ENCODE data around the gene MTA1.

The MTA1 gene

GRCh38 chr14:105449276-105450122 lies 29.9 kb downstream of the MTA1 start:
- POLR2A ChIA-PET: no interaction called here
- Histone ChIP-seq H3K9me3 (ENCODE audit: control extremely low read depth in 1 of 5, control insufficient read depth in 4 of 5, insufficient read depth in 2 of 5, low read depth in 1 of 5, low read length in 4 of 5) (no peaks in the 10 kb centered on the region), H3K27ac (ENCODE audit: insufficient read depth in 1 of 2, low read depth in 1 of 2, low read length in 2 of 2, poor library complexity in 1 of 2, severe bottlenecking in 2 of 2) (no peak overlapping the region), H3K4me1 (ENCODE audit: control extremely low read depth in 1 of 4, control insufficient read depth in 4 of 4, insufficient read depth in 4 of 4, low read length in 3 of 4) (no peaks in the 10 kb centered on the region), H3K27me3 (replicated peaks in 2 of 5; ENCODE audit: control insufficient read depth in 4 of 5, insufficient read depth in 5 of 5, low read length in 4 of 5) (no peaks in the 10 kb centered on the region), H3K36me3 (ENCODE audit: control insufficient read depth in 4 of 4, insufficient read depth in 4 of 4, low read length in 3 of 4) (peaks cover 3 to 75% (median 46%) of the 10 kb centered on the region in 4 experiments), H3K4me3 (ENCODE audit: control insufficient read depth in 1 of 7, extremely low read depth in 1 of 7, insufficient read depth in 4 of 7, low read depth in 2 of 7, low read length in 6 of 7) (no peak overlapping the region)
- 99% methylated on average over 35 of the region's 47 CpGs for WGBS (ENCODE audit: insufficient coverage)
- CTCF ChIA-PET: interaction anchor here (0.9 to 1.6 kb wide), 5 partner anchors 12 to 78 kb away, joined by 3 to 5 read pairs (median 3); no protein-coding TSS in a partner anchor
- no peak for DNase-seq

DNA sequence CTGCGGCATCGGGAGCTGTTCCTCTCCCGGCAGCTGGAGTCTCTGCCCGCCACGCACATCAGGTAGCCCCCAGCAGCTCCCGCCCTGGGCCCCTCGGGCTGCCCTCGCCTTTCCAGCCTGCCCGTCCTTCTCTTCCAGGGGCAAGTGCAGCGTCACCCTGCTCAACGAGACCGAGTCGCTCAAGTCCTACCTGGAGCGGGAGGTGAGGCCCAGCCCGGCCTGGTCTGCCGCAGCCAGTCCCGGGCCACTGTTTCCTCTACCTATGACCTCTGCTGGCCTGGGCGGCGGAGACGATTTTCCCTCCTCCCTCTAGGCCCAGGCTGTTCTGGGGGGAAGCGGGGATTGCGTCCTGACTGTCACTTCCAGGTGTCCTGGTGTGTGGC lies 30.5 kb downstream of the MTA1 start:
- over 99% methylated on average over 20 of the region's 22 CpGs for WGBS (ENCODE audit: insufficient coverage)

GRCh38 chr14:105450864-105451720 lies 31.5 kb downstream of the MTA1 start:
- DNase-seq: no peak

More for the DNA sequence above, 30.5 kb downstream of the MTA1 start:
- H3K4me1 ChIP-seq (ENCODE audit: control extremely low read depth in 1 of 4, control insufficient read depth in 4 of 4, insufficient read depth in 4 of 4, low read length in 3 of 4): no peaks in the 10 kb centered on the region
- no peaks in the 10 kb centered on the region for H3K9me3 ChIP-seq (ENCODE audit: control extremely low read depth in 1 of 5, control insufficient read depth in 4 of 5, insufficient read depth in 2 of 5, low read depth in 1 of 5, low read length in 4 of 5)
- CTCF ChIA-PET: interaction anchor here (0.9 to 1.6 kb wide), 5 partner anchors 13 to 79 kb away, joined by 3 to 5 read pairs (median 3); no protein-coding TSS in a partner anchor
- no peaks in the 10 kb centered on the region for H3K27me3 ChIP-seq (replicated peaks in 2 of 5; ENCODE audit: control insufficient read depth in 4 of 5, insufficient read depth in 5 of 5, low read length in 4 of 5)
- POLR2A ChIA-PET: no interaction called here
- no peak overlapping the region for H3K4me3 ChIP-seq (ENCODE audit: control insufficient read depth in 1 of 7, extremely low read depth in 1 of 7, insufficient read depth in 4 of 7, low read depth in 2 of 7, low read length in 6 of 7)
- DNase-seq: no peak
- no peak overlapping the region for H3K27ac ChIP-seq (ENCODE audit: insufficient read depth in 1 of 2, low read depth in 1 of 2, low read length in 2 of 2, poor library complexity in 1 of 2, severe bottlenecking in 2 of 2)
- H3K36me3 ChIP-seq (ENCODE audit: control insufficient read depth in 4 of 4, insufficient read depth in 4 of 4, low read length in 3 of 4): peaks cover 3 to 73% (median 48%) of the 10 kb centered on the region in 4 experiments

GRCh38 chr14:105452963-105453362 lies 33.3 kb downstream of the MTA1 start:
- CTCF ChIA-PET: interaction anchor here (0.7 to 2.2 kb wide), 6 partner anchors 18 to 84 kb away, joined by 3 to 9 read pairs (median 4); no protein-coding TSS in a partner anchor
- no peaks in the 10 kb centered on the region for H3K27me3 ChIP-seq (replicated peaks in 2 of 5; ENCODE audit: control insufficient read depth in 4 of 5, insufficient read depth in 5 of 5, low read length in 4 of 5)
- POLR2A ChIA-PET: no interaction called here
- no peak overlapping the region for H3K4me3 ChIP-seq (ENCODE audit: control insufficient read depth in 1 of 7, extremely low read depth in 1 of 7, insufficient read depth in 4 of 7, low read depth in 2 of 7, low read length in 6 of 7)
- H3K4me1 ChIP-seq (ENCODE audit: control extremely low read depth in 1 of 4, control insufficient read depth in 4 of 4, insufficient read depth in 4 of 4, low read length in 3 of 4): no peaks in the 10 kb centered on the region
- H3K27ac ChIP-seq (ENCODE audit: insufficient read depth in 1 of 2, low read depth in 1 of 2, low read length in 2 of 2, poor library complexity in 1 of 2, severe bottlenecking in 2 of 2): no peak overlapping the region
- DNase-seq: no peak
- H3K9me3 ChIP-seq (ENCODE audit: control extremely low read depth in 1 of 5, control insufficient read depth in 4 of 5, insufficient read depth in 2 of 5, low read depth in 1 of 5, low read length in 4 of 5): no peaks in the 10 kb centered on the region
- peaks cover 3 to 77% (median 49%) of the 10 kb centered on the region in 4 experiments for H3K36me3 ChIP-seq (ENCODE audit: control insufficient read depth in 4 of 4, insufficient read depth in 4 of 4, low read length in 3 of 4)
- 87% methylated on average over 14 of the region's 14 CpGs for WGBS (ENCODE audit: insufficient coverage)

More at GRCh38 chr14:105450864-105451720, 31.5 kb downstream of the MTA1 start:
- H3K27me3 ChIP-seq (replicated peaks in 2 of 5; ENCODE audit: control insufficient read depth in 4 of 5, insufficient read depth in 5 of 5, low read length in 4 of 5): no peaks in the 10 kb centered on the region
- WGBS (ENCODE audit: insufficient coverage): 95% methylated on average over 27 of the region's 29 CpGs
- ChIA-PET POLR2A (no interaction called here), CTCF (interaction anchor here (0.9 to 2.0 kb wide), 4 partner anchors 20 to 39 kb away, joined by 3 to 5 read pairs (median 4); no protein-coding TSS in a partner anchor)
- H3K4me3 ChIP-seq (ENCODE audit: control insufficient read depth in 1 of 7, extremely low read depth in 1 of 7, insufficient read depth in 4 of 7, low read depth in 2 of 7, low read length in 6 of 7): no peak overlapping the region
- H3K27ac ChIP-seq (ENCODE audit: insufficient read depth in 1 of 2, low read depth in 1 of 2, low read length in 2 of 2, poor library complexity in 1 of 2, severe bottlenecking in 2 of 2): no peak overlapping the region
- peaks cover 3 to 76% (median 51%) of the 10 kb centered on the region in 4 experiments for H3K36me3 ChIP-seq (ENCODE audit: control insufficient read depth in 4 of 4, insufficient read depth in 4 of 4, low read length in 3 of 4)
- H3K9me3 ChIP-seq (ENCODE audit: control extremely low read depth in 1 of 5, control insufficient read depth in 4 of 5, insufficient read depth in 2 of 5, low read depth in 1 of 5, low read length in 4 of 5): no peaks in the 10 kb centered on the region
- no peaks in the 10 kb centered on the region for H3K4me1 ChIP-seq (ENCODE audit: control extremely low read depth in 1 of 4, control insufficient read depth in 4 of 4, insufficient read depth in 4 of 4, low read length in 3 of 4)

- POLR2A ChIA-PET: no interaction called here
- no peaks in the 10 kb centered on the region for H3K9me3 ChIP-seq (ENCODE audit: control extremely low read depth in 1 of 5, control insufficient read depth in 4 of 5, insufficient read depth in 2 of 5, low read depth in 1 of 5, low read length in 4 of 5)
- H3K27ac ChIP-seq (ENCODE audit: insufficient read depth in 1 of 2, low read depth in 1 of 2, low read length in 2 of 2, poor library complexity in 1 of 2, severe bottlenecking in 2 of 2): no peak overlapping the region
- H3K4me3 ChIP-seq (ENCODE audit: control insufficient read depth in 1 of 7, extremely low read depth in 1 of 7, insufficient read depth in 4 of 7, low read depth in 2 of 7, low read length in 6 of 7): no peak overlapping the region
- no peak for DNase-seq
- CTCF ChIA-PET: interaction anchor here (0.9 to 2.2 kb wide), 2 partner anchors 17 to 19 kb away, joined by 3 to 9 read pairs; no protein-coding TSS in a partner anchor
- WGBS (ENCODE audit: insufficient coverage): 97% methylated on average over 12 of the region's 14 CpGs
- no peaks in the 10 kb centered on the region for H3K27me3 ChIP-seq (replicated peaks in 2 of 5; ENCODE audit: control insufficient read depth in 4 of 5, insufficient read depth in 5 of 5, low read length in 4 of 5)
- no peaks in the 10 kb centered on the region for H3K4me1 ChIP-seq (ENCODE audit: control extremely low read depth in 1 of 4, control insufficient read depth in 4 of 4, insufficient read depth in 4 of 4, low read length in 3 of 4)
- peaks cover 3 to 82% (median 55%) of the 10 kb centered on the region in 4 experiments for H3K36me3 ChIP-seq (ENCODE audit: control insufficient read depth in 4 of 4, insufficient read depth in 4 of 4, low read length in 3 of 4)
Observed at GRCh38 chr14:105453847-105454246, 34.2 kb downstream of the MTA1 start.

GRCh38 chr14:105455086-105455640 lies 35.5 kb downstream of the MTA1 start:
- WGBS (ENCODE audit: insufficient coverage): 96% methylated on average over 19 of the region's 22 CpGs
- no peak for DNase-seq
- ChIA-PET POLR2A (no interaction called here), CTCF (no interaction called here)
- H3K27ac ChIP-seq (ENCODE audit: insufficient read depth in 1 of 2, low read depth in 1 of 2, low read length in 2 of 2, poor library complexity in 1 of 2, severe bottlenecking in 2 of 2): no peak overlapping the region
- H3K27me3 ChIP-seq (replicated peaks in 2 of 5; ENCODE audit: control insufficient read depth in 4 of 5, insufficient read depth in 5 of 5, low read length in 4 of 5): no peaks in the 10 kb centered on the region
- no peaks in the 10 kb centered on the region for H3K9me3 ChIP-seq (ENCODE audit: control extremely low read depth in 1 of 5, control insufficient read depth in 4 of 5, insufficient read depth in 2 of 5, low read depth in 1 of 5, low read length in 4 of 5)
- no peaks in the 10 kb centered on the region for H3K4me1 ChIP-seq (ENCODE audit: control extremely low read depth in 1 of 4, control insufficient read depth in 4 of 4, insufficient read depth in 4 of 4, low read length in 3 of 4)
- H3K36me3 ChIP-seq (ENCODE audit: control insufficient read depth in 4 of 4, insufficient read depth in 4 of 4, low read length in 3 of 4): peaks cover 3 to 72% (median 51%) of the 10 kb centered on the region in 4 experiments
- no peak overlapping the region for H3K4me3 ChIP-seq (ENCODE audit: control insufficient read depth in 1 of 7, extremely low read depth in 1 of 7, insufficient read depth in 4 of 7, low read depth in 2 of 7, low read length in 6 of 7)

All from common myeloid progenitor, CD34-positive (primary cell).